MM.1S (cell line): ENCODE data around the gene FOXO3.

Experiments used
- DNase-seq: peaks from one replicate; pipeline ENCODE4 v3.0.0-alpha.2; 2015
- H2AFZ ChIP-seq: fragments of 300-600 bp; sonication (generic); 2 replicates; pipeline ENCODE4 v1.6.0; 2016; ENCODE audit warnings: antibody characterized with exemption, low read length
- H3F3A ChIP-seq: fragments of 300-600 bp; sonication (generic); 2 replicates; pipeline ENCODE4 v1.6.1; 2016; ENCODE audit warnings: mild to moderate bottlenecking, antibody characterized with exemption, low read length, moderate library complexity, mixed read lengths; ENCODE audit not compliant: insufficient read depth
- H3K27ac ChIP-seq: fragments of 300-600 bp; sonication (generic); 2 replicates; pipeline ENCODE4 v1.5.1; 2016; ENCODE audit warnings: mild to moderate bottlenecking, low read length
- H3K27me3 ChIP-seq: fragments of 300-600 bp; sonication (generic); replicated peaks from 2 replicates; pipeline ENCODE4 v1.6.0; 2016; ENCODE audit warnings: low read length; ENCODE audit not compliant: insufficient read depth
- H3K36me3 ChIP-seq: fragments of 300-600 bp; sonication (generic); replicated peaks from 2 replicates; pipeline ENCODE4 v1.6.1; 2016; ENCODE audit warnings: mild to moderate bottlenecking, low read length, mixed read lengths; ENCODE audit not compliant: insufficient read depth
- H3K4me1 ChIP-seq: fragments of 300-600 bp; sonication (generic); 2 replicates; pipeline ENCODE4 v1.6.1; 2016; ENCODE audit warnings: low read length, mixed read lengths
- H3K4me2 ChIP-seq: fragments of 300-600 bp; sonication (generic); 2 replicates; pipeline ENCODE4 v1.6.0; 2016; ENCODE audit warnings: low read depth, low read length
- H3K4me3 ChIP-seq: fragments of 300-600 bp; sonication (generic); 2 replicates; pipeline ENCODE4 v1.5.1; 2016; ENCODE audit warnings: low read length, mixed read lengths
- H3K79me2 ChIP-seq: fragments of 300-600 bp; sonication (generic); 2 replicates; pipeline ENCODE4 v1.6.1; 2016; ENCODE audit warnings: mixed run types, low read length, mixed read lengths
- H3K9ac ChIP-seq: fragments of 300-600 bp; sonication (generic); 2 replicates; pipeline ENCODE4 v1.6.1; 2016; ENCODE audit warnings: low read length, mixed read lengths
- H3K9me2 ChIP-seq: fragments of 300-600 bp; sonication (generic); replicated peaks from 2 replicates; pipeline ENCODE4 v1.6.1; 2016; ENCODE audit warnings: mild to moderate bottlenecking, low read length, mixed read lengths; ENCODE audit not compliant: insufficient read depth
- H3K9me3 ChIP-seq: fragments of 300-600 bp; sonication (generic); replicated peaks from 2 replicates; pipeline ENCODE4 v1.6.1; 2016; ENCODE audit warnings: mild to moderate bottlenecking, low read length, mixed read lengths; ENCODE audit not compliant: insufficient read depth
- H4K20me1 ChIP-seq: fragments of 300-600 bp; sonication (generic); 2 replicates; pipeline ENCODE4 v1.6.1; 2016; ENCODE audit warnings: mild to moderate bottlenecking, low read length, moderate library complexity, mixed read lengths; ENCODE audit not compliant: insufficient read depth
- EZH2 ChIP-seq: fragments of 300-600 bp; sonication (generic); optimal IDR thresholded peaks from 2 replicates; pipeline ENCODE3; 2017; ENCODE audit warnings: low read depth, mild to moderate bottlenecking, antibody characterized with exemption, low read length, mixed read lengths
- EZH2phosphoT487 ChIP-seq: fragments of 300-600 bp; sonication (generic); IDR thresholded peaks from 2 replicates; pipeline ENCODE4 v1.6.1; 2018; ENCODE audit warnings: antibody characterized with exemption, low read length
- TF ChIP-seq, protein P1 (sequence below): fragments of 300-600 bp; sonication (generic); IDR thresholded peaks from 2 replicates; pipeline ENCODE4 v1.5.1; 2016; ENCODE audit warnings: antibody characterized with exemption, low read length, mixed read lengths

FOXO3 gene

DNA sequence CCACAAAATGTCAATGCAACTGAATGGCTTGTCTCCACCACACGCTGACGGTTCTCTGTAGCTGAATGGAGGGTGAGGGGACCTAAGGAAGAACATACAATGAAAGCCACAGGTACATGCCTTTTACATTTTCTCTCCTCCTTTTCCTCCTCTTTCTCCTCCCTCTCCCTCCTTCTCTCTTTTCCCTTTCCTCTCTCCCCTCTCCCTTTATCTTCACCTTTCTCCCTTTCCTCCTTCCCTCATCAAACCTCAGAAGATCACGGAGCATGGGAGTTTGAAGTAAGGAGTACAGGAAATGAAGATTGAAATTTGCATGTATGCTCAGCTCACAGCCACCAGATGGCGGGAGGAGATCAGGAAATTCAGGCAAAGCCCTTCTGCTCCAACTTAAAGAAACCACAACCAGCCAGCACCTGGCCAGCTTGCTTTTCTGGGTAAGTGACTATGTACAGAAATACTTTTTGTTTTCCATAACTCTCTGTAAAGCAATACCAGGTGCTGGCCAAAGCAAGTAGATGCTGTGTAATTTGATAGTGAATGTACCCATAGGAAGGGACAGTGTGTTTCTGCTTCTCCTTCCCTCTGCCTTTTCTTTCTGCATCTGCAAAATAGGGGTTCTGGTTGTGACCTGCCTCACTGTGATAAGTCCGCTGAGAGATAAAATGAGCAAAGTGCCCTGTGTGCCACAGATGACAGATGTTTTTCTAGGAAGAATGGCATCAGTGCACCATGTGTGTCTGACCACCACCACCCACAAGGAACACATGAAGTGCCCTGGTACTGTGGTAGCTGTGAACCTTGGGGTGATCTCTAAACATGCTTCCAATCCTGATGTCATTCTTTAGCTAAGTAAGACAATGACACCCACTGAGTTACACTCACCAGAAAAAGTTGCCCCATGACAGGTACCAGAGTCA is 18.6 kb upstream of the FOXO3 start:
- no peaks in the 10 kb centered on the region for H3K36me3 ChIP-seq
- DNase-seq, result peak; percentile 94
- peaks cover 49% of the 10 kb centered on the region for H3K4me1 ChIP-seq
- H3K4me2 ChIP-seq, result peak overlapping the region; percentile 70
- peak overlapping the region; percentile 56 for H2AFZ ChIP-seq
- H3K9me3 ChIP-seq, result no peaks in the 10 kb centered on the region
- peaks cover 29% of the 10 kb centered on the region for H3K79me2 ChIP-seq
- no peaks in the 10 kb centered on the region for H4K20me1 ChIP-seq
- peak overlapping the region; percentile 90 for H3K27ac ChIP-seq
- no peaks in the 10 kb centered on the region for H3K27me3 ChIP-seq
- H3K9me2 ChIP-seq, result no peaks in the 10 kb centered on the region
- TF ChIP-seq, protein P1, sequence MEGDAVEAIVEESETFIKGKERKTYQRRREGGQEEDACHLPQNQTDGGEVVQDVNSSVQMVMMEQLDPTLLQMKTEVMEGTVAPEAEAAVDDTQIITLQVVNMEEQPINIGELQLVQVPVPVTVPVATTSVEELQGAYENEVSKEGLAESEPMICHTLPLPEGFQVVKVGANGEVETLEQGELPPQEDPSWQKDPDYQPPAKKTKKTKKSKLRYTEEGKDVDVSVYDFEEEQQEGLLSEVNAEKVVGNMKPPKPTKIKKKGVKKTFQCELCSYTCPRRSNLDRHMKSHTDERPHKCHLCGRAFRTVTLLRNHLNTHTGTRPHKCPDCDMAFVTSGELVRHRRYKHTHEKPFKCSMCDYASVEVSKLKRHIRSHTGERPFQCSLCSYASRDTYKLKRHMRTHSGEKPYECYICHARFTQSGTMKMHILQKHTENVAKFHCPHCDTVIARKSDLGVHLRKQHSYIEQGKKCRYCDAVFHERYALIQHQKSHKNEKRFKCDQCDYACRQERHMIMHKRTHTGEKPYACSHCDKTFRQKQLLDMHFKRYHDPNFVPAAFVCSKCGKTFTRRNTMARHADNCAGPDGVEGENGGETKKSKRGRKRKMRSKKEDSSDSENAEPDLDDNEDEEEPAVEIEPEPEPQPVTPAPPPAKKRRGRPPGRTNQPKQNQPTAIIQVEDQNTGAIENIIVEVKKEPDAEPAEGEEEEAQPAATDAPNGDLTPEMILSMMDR, result peak; percentile 83
- TF ChIP-seq EZH2phosphoT487, result no peak
- no peak for TF ChIP-seq EZH2
- peak overlapping the region; percentile 36 for H3K4me3 ChIP-seq
- H3K9ac ChIP-seq, result peak overlapping the region; percentile 51
- peaks cover 27% of the 10 kb centered on the region for H3F3A ChIP-seq

DNA sequence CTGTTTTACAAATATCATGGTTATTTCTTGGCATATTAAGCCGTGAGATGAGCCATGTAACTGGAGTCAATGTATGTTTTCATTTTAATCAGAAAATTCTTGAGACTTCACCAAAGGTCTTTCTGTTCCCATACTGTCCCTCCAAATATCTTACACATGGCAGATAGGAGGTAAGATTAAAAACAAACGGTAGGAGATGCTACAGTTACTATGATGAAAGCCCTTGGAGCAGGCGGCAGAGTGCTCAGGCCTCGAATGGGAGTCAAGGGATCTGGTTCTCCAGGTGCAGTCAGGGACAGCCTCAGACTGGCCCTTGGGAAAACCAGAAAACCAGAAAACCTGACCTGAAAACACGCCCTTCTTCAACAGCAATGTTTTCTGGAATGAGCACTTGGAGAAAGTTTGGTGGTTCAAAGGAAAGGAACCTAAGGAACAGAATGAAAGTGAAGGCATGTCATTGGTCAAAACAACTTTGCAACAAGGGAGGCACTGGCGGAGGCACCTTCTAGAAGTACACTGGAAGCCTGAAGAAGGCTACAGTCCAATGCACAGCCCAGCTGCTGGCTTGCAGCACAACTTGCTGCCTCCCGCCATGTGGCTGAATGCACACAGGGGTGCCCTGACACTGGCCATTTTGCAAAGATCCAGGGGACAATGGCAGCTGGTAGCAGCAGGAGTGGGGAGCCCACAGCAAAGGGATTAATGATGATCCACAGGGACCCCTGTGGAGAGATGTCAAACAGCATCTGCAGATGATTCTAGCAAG is 17.4 kb upstream of the FOXO3 start:
- Histone ChIP-seq H3K4me1 (peaks cover 53% of the 10 kb centered on the region), H2AFZ (peak overlapping the region; percentile 32), H3K9ac (peak overlapping the region; percentile 51), H3K4me3 (peak overlapping the region; percentile 25; the same call in 1 of the 2 replicates), H3K4me2 (peak overlapping the region; percentile 70), H3K9me2 (no peaks in the 10 kb centered on the region), H3K27ac (peak overlapping the region; percentile 90), H3K36me3 (no peaks in the 10 kb centered on the region), H3K79me2 (peaks cover 31% of the 10 kb centered on the region), H4K20me1 (no peaks in the 10 kb centered on the region), H3K9me3 (no peaks in the 10 kb centered on the region), H3F3A (peaks cover 29% of the 10 kb centered on the region), H3K27me3 (no peaks in the 10 kb centered on the region)
- TF ChIP-seq, protein P1, result no peak
- TF ChIP-seq EZH2phosphoT487 (no peak), EZH2 (no peak)
- DNase-seq, result no peak

DNA sequence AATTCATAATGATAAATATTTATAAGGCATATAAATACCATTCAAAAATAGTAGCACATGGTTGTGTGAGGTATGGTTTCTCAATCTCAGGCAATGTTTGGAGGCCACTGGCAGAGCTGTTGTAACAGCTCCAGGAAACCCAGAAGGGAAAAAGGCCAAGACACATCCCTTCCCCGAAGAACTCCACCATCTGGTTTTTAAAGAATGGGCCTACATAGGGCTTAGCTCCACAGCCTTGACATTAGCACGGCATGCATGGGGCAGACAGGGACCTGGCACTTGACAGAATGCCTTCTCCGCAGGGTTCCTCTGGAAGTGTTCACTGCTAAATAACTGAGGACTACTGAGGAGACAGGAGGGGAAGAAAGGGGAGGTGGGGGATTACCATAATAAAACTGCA is 16.1 kb upstream of the FOXO3 start:
- H3K79me2 ChIP-seq, result peaks cover 31% of the 10 kb centered on the region
- H3K36me3 ChIP-seq, result no peaks in the 10 kb centered on the region
- no peaks in the 10 kb centered on the region for H3K9me2 ChIP-seq
- no peaks in the 10 kb centered on the region for H3K9me3 ChIP-seq
- no peak overlapping the region for H2AFZ ChIP-seq
- no peaks in the 10 kb centered on the region for H3K27me3 ChIP-seq
- no peak overlapping the region for H3K27ac ChIP-seq
- no peak overlapping the region for H3K4me2 ChIP-seq
- peaks cover 29% of the 10 kb centered on the region for H3F3A ChIP-seq
- peaks cover 54% of the 10 kb centered on the region for H3K4me1 ChIP-seq
- no peak overlapping the region for H3K9ac ChIP-seq
- DNase-seq, result no peak
- no peak overlapping the region for H3K4me3 ChIP-seq
- H4K20me1 ChIP-seq, result no peaks in the 10 kb centered on the region
- no peak for TF ChIP-seq EZH2phosphoT487
- TF ChIP-seq, protein P1, result no peak
- no peak for TF ChIP-seq EZH2
